H9 (cell line): ENCODE results near the gene R3HDML. TPM values are rescaled to one million over a fixed set of nuclear protein-coding genes. Genes with fewer than 3 reads are reported as not detected.
A peak's percentile ranks its signal among the peaks of the same experiment; 100 is the strongest.

Source experiments
- DNase-seq: peaks from one replicate; pipeline ENCODE4 v3.0.0-alpha.2; 2017
- H2AFZ ChIP-seq: one replicate; pipeline ENCODE4 v1.6.1; 2013; ENCODE audit warnings: mild to moderate bottlenecking, low read length, control low read depth, moderate library complexity
- H2AK5ac ChIP-seq: 2 replicates; pipeline ENCODE4 v1.6.1; 2013; ENCODE audit warnings: low read length, control low read depth, mixed read lengths; ENCODE audit not compliant: insufficient read length
- H2BK120ac ChIP-seq: one replicate; pipeline ENCODE4 v1.6.1; 2013; ENCODE audit warnings: low read depth, mild to moderate bottlenecking, low read length, control low read depth, inconsistent platforms; ENCODE audit not compliant: poor library complexity, severe bottlenecking
- H2BK12ac ChIP-seq: 2 replicates; pipeline ENCODE4 v1.6.1; 2013; ENCODE audit warnings: low read length, control low read depth, mixed read lengths, low read depth; ENCODE audit not compliant: insufficient read length
- H2BK15ac ChIP-seq: 2 replicates; pipeline ENCODE4 v1.6.1; 2013; ENCODE audit warnings: low read depth, low read length, control low read depth
- H2BK20ac ChIP-seq: one replicate; pipeline ENCODE4 v1.6.1; 2013; ENCODE audit warnings: low read depth, mild to moderate bottlenecking, low read length, control low read depth, inconsistent platforms; ENCODE audit not compliant: poor library complexity, severe bottlenecking
- H2BK5ac ChIP-seq: 2 replicates; pipeline ENCODE4 v1.6.1; 2013; ENCODE audit warnings: low read length, control low read depth, mixed read lengths; ENCODE audit not compliant: insufficient read length
- H3K14ac ChIP-seq: 2 replicates; pipeline ENCODE4 v1.6.1; 2013; ENCODE audit warnings: low read length, control low read depth; ENCODE audit not compliant: insufficient read depth
- H3K18ac ChIP-seq: 2 replicates; pipeline ENCODE4 v1.6.1; 2013; ENCODE audit warnings: low read depth, mild to moderate bottlenecking, mixed read lengths, low read length, control low read depth; ENCODE audit not compliant: insufficient read length
- H3K23ac ChIP-seq: 2 replicates; pipeline ENCODE4 v1.6.1; 2013; ENCODE audit warnings: low read length, control low read depth, mixed read lengths, low read depth; ENCODE audit not compliant: insufficient read length
- H3K23me2 ChIP-seq: 2 replicates; pipeline ENCODE4 v1.6.1; 2013; ENCODE audit warnings: low read depth, mild to moderate bottlenecking, mixed read lengths, low read length, control low read depth; ENCODE audit not compliant: insufficient read length, poor library complexity, severe bottlenecking
- H3K27ac ChIP-seq: 2 replicates; pipeline ENCODE4 v1.5.1; 2013; ENCODE audit warnings: low read length, control low read depth, mixed read lengths, low read depth; ENCODE audit not compliant: insufficient read length
- H3K27me3 ChIP-seq: 2 replicates; pipeline ENCODE4 v1.6.1; 2013; ENCODE audit warnings: low read length, control low read depth, inconsistent platforms; ENCODE audit not compliant: insufficient read depth
- H3K4ac ChIP-seq: 2 replicates; pipeline ENCODE4 v1.6.1; 2013; ENCODE audit warnings: low read depth, mild to moderate bottlenecking, control low read depth, inconsistent platforms, low read length, moderate library complexity
- H3K4me1 ChIP-seq: 2 replicates; pipeline ENCODE4 v1.6.1; 2013; ENCODE audit warnings: low read length, control low read depth, inconsistent platforms; ENCODE audit not compliant: insufficient read depth
- H3K4me2 ChIP-seq: 2 replicates; pipeline ENCODE4 v1.6.1; 2013; ENCODE audit warnings: low read length, control low read depth, mixed read lengths; ENCODE audit not compliant: insufficient read length, insufficient read depth
- H3K56ac ChIP-seq: 2 replicates; pipeline ENCODE4 v1.6.1; 2013; ENCODE audit warnings: low read depth, mild to moderate bottlenecking, mixed read lengths, low read length, control low read depth; ENCODE audit not compliant: insufficient read length
- H3K79me1 ChIP-seq: 2 replicates; pipeline ENCODE4 v1.6.1; 2013; ENCODE audit warnings: low read depth, mild to moderate bottlenecking, moderate library complexity, low read length, control low read depth, inconsistent platforms; ENCODE audit not compliant: insufficient read depth, poor library complexity, severe bottlenecking
- H3K79me2 ChIP-seq: 2 replicates; pipeline ENCODE4 v1.6.1; 2013; ENCODE audit warnings: low read length, control low read depth, inconsistent platforms; ENCODE audit not compliant: insufficient read depth
- H3K9ac ChIP-seq: 2 replicates; pipeline ENCODE4 v1.6.1; 2013; ENCODE audit warnings: low read length, control low read depth, mixed read lengths; ENCODE audit not compliant: insufficient read length; ENCODE audit errors: extremely low read depth
- H3K9me3 ChIP-seq: one replicate; pipeline ENCODE4 v1.6.1; 2013; ENCODE audit warnings: low read depth, low read length, inconsistent platforms; ENCODE audit not compliant: control insufficient read depth
- H3T11ph ChIP-seq: one replicate; pipeline ENCODE4 v1.6.1; 2013; ENCODE audit warnings: mild to moderate bottlenecking, low read length, control low read depth, inconsistent platforms
- H4K20me1 ChIP-seq: one replicate; pipeline ENCODE4 v1.6.1; 2013; ENCODE audit not compliant: control insufficient read depth, insufficient read length, insufficient read depth
- H4K5ac ChIP-seq: 2 replicates; pipeline ENCODE4 v1.6.1; 2013; ENCODE audit warnings: low read depth, mild to moderate bottlenecking, mixed read lengths, low read length, control low read depth; ENCODE audit not compliant: insufficient read length
- H4K8ac ChIP-seq: replicated peaks from 2 replicates; pipeline ENCODE4 v1.6.1; 2013; ENCODE audit warnings: low read length, control low read depth, mixed read lengths, low read depth; ENCODE audit not compliant: insufficient read length
- H4K91ac ChIP-seq: 2 replicates; pipeline ENCODE4 v1.6.1; 2013; ENCODE audit warnings: low read depth, mild to moderate bottlenecking, moderate library complexity, mixed read lengths, low read length, control low read depth; ENCODE audit not compliant: insufficient read length
- H3K27ac Mint-ChIP-seq, 3 experiments: 2 replicates in 2 of 3; 3 replicates in 1 of 3; pipeline ENCODE4 v1.8.0; 2020 to 2021; ENCODE audit warnings: mixed read lengths in 3 of 3, mild to moderate bottlenecking in 1 of 3, moderate library complexity in 1 of 3
- H3K27me3 Mint-ChIP-seq: 2 replicates; pipeline ENCODE4 v1.8.0; 2021; ENCODE audit warnings: low read depth, mild to moderate bottlenecking, moderate library complexity, mixed read lengths
- H3K36me3 Mint-ChIP-seq, 3 experiments: 2 replicates in 2 of 3; 3 replicates in 1 of 3; pipeline ENCODE4 v1.8.0; 2020 to 2021; ENCODE audit warnings: low read depth in 3 of 3, mixed read lengths in 3 of 3; ENCODE audit not compliant: insufficient read depth in 1 of 3
- H3K4me1 Mint-ChIP-seq, 2 experiments: 2 replicates each; pipeline ENCODE4 v1.8.0; 2020; ENCODE audit warnings: mixed read lengths in 2 of 2
- H3K4me3 Mint-ChIP-seq, 2 experiments: 2 replicates in 1 of 2; 3 replicates in 1 of 2; pipeline ENCODE4 v1.8.0; 2020 to 2021; ENCODE audit warnings: mild to moderate bottlenecking in 2 of 2, mixed read lengths in 2 of 2, moderate library complexity in 1 of 2
- H3K9me3 Mint-ChIP-seq, 2 experiments: 2 replicates in 1 of 2; 3 replicates in 1 of 2; pipeline ENCODE4 v1.8.0; 2020; ENCODE audit warnings: mild to moderate bottlenecking in 2 of 2, mixed read lengths in 2 of 2, moderate library complexity in 1 of 2
- CTCF ChIP-seq: fragments of 200-600 bp; sonication (generic); conservative IDR thresholded peaks from 3 replicates; pipeline ENCODE4 v1.8.0; 2021; ENCODE audit warnings: antibody characterized with exemption, mild to moderate bottlenecking
- WGBS: extraction: QIAGEN DNeasy Blood & Tissue Kit; methylation state at CpG from one replicate; pipeline ENCODE4 v1.1.7; 2013; ENCODE audit warnings: missing lambda C conversion rate, low lambda C conversion rate, mixed read lengths; ENCODE audit not compliant: insufficient read length; ENCODE audit errors: extremely low coverage; 5-methylcytosine and 5-hydroxymethylcytosine counted together
- total RNA-seq: library from RNA; stranded (reverse); gene quantifications from 2 replicates; pipeline ENCODE4 v1.2.1, GENCODE V29; 2021

R3HDML gene
- total RNA-seq, 1 experiment from 2014 or later = not detected

GRCh38 chr20:44348168-44348659, 11.4 kb downstream of the R3HDML start:
- Histone ChIP-seq H4K20me1 (no peaks in the 10 kb centered on the region), H4K91ac (no peak overlapping the region), H3K9me3 (no peaks in the 10 kb centered on the region), H2AK5ac (no peak overlapping the region), H3T11ph (no peak overlapping the region), H3K18ac (no peak overlapping the region), H4K8ac (no peak overlapping the region), H2BK5ac (no peak overlapping the region), H2AFZ (no peak overlapping the region), H2BK15ac (no peak overlapping the region), H3K4me1 (no peaks in the 10 kb centered on the region), H3K56ac (no peak overlapping the region), H3K23ac (no peak overlapping the region), H2BK20ac (no peak overlapping the region), H3K4ac (no peak overlapping the region), H3K27me3 (no peaks in the 10 kb centered on the region), H2BK120ac (no peak overlapping the region), H3K14ac (no peak overlapping the region), H4K5ac (no peak overlapping the region), H3K79me2 (no peaks in the 10 kb centered on the region), H3K27ac (no peak overlapping the region), H3K4me2 (no peak overlapping the region), H3K23me2 (no peaks in the 10 kb centered on the region), H2BK12ac (no peak overlapping the region), H3K79me1 (no peaks in the 10 kb centered on the region), H3K9ac (no peak overlapping the region)
- Mint-ChIP-seq H3K4me1 (peaks cover 6 to 10% of the 10 kb centered on the region in 2 experiments; a peak in 3 of 4 replicates), H3K9me3 (no peaks in the 10 kb centered on the region; a peak in 1 of 5 replicates), H3K36me3 (no peaks in the 10 kb centered on the region), H3K4me3 (no peak overlapping the region), H3K27ac (peak overlapping the region in 1 of 3 experiments; percentile 68; a peak in 1 of 7 replicates), H3K27me3 (peaks cover 4% of the 10 kb centered on the region; the same call in 1 of the 2 replicates)
- WGBS = no CpG with 5 or more reads among the region's 4 CpGs
- no peak for TF ChIP-seq CTCF
- DNase-seq = no peak
